Measurements from ENCODE around the gene COPE. TPM values are rescaled to one million over a fixed set of nuclear protein-coding genes. Genes with fewer than 3 reads are reported as not detected.
A peak's percentile ranks its signal among the peaks of the same experiment; 100 is the strongest.

The COPE gene
- total RNA-seq, 1 experiment from 2014 or later = 310 TPM

- POLR2A ChIA-PET = interaction anchor here (1.4 to 1.9 kb wide), 2 partner anchors 14 to 49 kb away, joined by 3 to 6 read pairs; partner anchors contain the start of genes COPE and DDX49
- no peak overlapping the region for H3K4me3 Mint-ChIP-seq (ENCODE audit: unreplicated experiment)
- DNase-seq (ENCODE audit: unreplicated experiment) = no peak
- no peak for TF ChIP-seq CTCF (IDR thresholded peaks at IDR 0.05; ENCODE audit: unreplicated experiment)
- no peaks in the 10 kb centered on the region for H3K27me3 Mint-ChIP-seq (ENCODE audit: insufficient read depth, unreplicated experiment)
- no TSS peak for BruUV-seq (replicated peaks)
- CTCF ChIA-PET = interaction anchor here (0.5 to 1.1 kb wide), 2 partner anchors 88 to 414 kb away, joined by 3 to 4 read pairs; no protein-coding TSS in a partner anchor
- no peak overlapping the region for H3K27ac Mint-ChIP-seq (ENCODE audit: low read depth, unreplicated experiment)
- intact Hi-C loops (cut with micrococcal nuclease) = no loop called here
- H3K9me3 Mint-ChIP-seq (ENCODE audit: unreplicated experiment) = no peaks in the 10 kb centered on the region
- H3K4me1 Mint-ChIP-seq (ENCODE audit: insufficient read depth, unreplicated experiment) = peaks cover 5% of the 10 kb centered on the region
- peaks cover 57% of the 10 kb centered on the region for H3K36me3 Mint-ChIP-seq (ENCODE audit: insufficient read depth, unreplicated experiment)
Observed at GRCh38 chr19:18933297-18933696, 14.1 kb upstream of the COPE start.

- Mint-ChIP-seq H3K9me3 (ENCODE audit: unreplicated experiment) (no peaks in the 10 kb centered on the region), H3K27me3 (ENCODE audit: insufficient read depth, unreplicated experiment) (no peaks in the 10 kb centered on the region), H3K4me1 (ENCODE audit: insufficient read depth, unreplicated experiment) (no peaks in the 10 kb centered on the region), H3K4me3 (ENCODE audit: unreplicated experiment) (no peak overlapping the region), H3K27ac (ENCODE audit: low read depth, unreplicated experiment) (no peak overlapping the region), H3K36me3 (ENCODE audit: insufficient read depth, unreplicated experiment) (peaks cover 59% of the 10 kb centered on the region)
- ChIA-PET CTCF (interaction anchor here (1.1 to 1.4 kb wide), 2 partner anchors 8 to 55 kb away, joined by 3 to 5 read pairs; no protein-coding TSS in a partner anchor), POLR2A (interaction anchor here (1.9 kb wide), 1 partner anchor 13 kb away, joined by 6 read pairs; the partner anchor contains the start of genes COPE and DDX49)
- DNase-seq (ENCODE audit: unreplicated experiment) = peak; percentile 39
- no peak for TF ChIP-seq CTCF (IDR thresholded peaks at IDR 0.05; ENCODE audit: unreplicated experiment)
- no TSS peak for BruUV-seq (replicated peaks)
- intact Hi-C loops (cut with micrococcal nuclease) = no loop called here
Observed at GRCh38 chr19:18932216-18932841, 13.1 kb upstream of the COPE start.

GRCh38 chr19:18931316-18932162, 12.4 kb upstream of the COPE start:
- Mint-ChIP-seq H3K4me1 (ENCODE audit: insufficient read depth, unreplicated experiment) (no peaks in the 10 kb centered on the region), H3K4me3 (ENCODE audit: unreplicated experiment) (no peak overlapping the region), H3K27me3 (ENCODE audit: insufficient read depth, unreplicated experiment) (no peaks in the 10 kb centered on the region), H3K27ac (ENCODE audit: low read depth, unreplicated experiment) (no peak overlapping the region), H3K9me3 (ENCODE audit: unreplicated experiment) (no peaks in the 10 kb centered on the region), H3K36me3 (ENCODE audit: insufficient read depth, unreplicated experiment) (peaks cover 59% of the 10 kb centered on the region)
- TF ChIP-seq CTCF (IDR thresholded peaks at IDR 0.05; ENCODE audit: unreplicated experiment) = no peak
- POLR2A ChIA-PET = interaction anchor here (1.9 kb wide), 1 partner anchor 12 kb away, joined by 6 read pairs; the partner anchor contains the start of genes COPE and DDX49
- intact Hi-C loops (cut with micrococcal nuclease) = no loop called here
- CTCF ChIA-PET = interaction anchor here (0.6 to 1.4 kb wide), 4 partner anchors 8 to 599 kb away, joined by 3 to 5 read pairs (median 3); no protein-coding TSS in a partner anchor
- BruUV-seq (replicated peaks) = no TSS peak
- no peak for DNase-seq (ENCODE audit: unreplicated experiment)

DNA sequence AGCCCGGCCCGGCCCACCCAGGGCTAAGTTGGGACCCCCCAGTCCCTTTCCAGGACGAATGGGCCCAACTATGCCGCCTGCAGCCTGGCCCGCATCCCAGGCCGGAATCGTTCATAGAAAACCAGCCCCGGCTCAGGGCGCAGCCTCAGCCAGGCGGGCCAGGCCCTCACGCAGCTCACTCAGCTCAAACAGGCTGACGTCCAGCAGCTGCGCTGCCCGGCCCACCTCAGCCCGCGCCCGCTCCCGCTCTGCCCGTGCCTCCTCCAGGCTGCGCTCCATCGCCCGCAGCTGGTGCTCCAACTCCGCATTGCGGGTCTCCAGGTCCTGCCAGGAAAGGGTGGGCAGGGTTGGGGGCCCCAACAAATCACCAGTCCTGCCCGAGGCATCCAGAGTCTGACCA, 10.1 kb upstream of the COPE start:
- Mint-ChIP-seq H3K36me3 (ENCODE audit: insufficient read depth, unreplicated experiment) (peaks cover 76% of the 10 kb centered on the region), H3K4me3 (ENCODE audit: unreplicated experiment) (no peak overlapping the region), H3K27ac (ENCODE audit: low read depth, unreplicated experiment) (no peak overlapping the region), H3K27me3 (ENCODE audit: insufficient read depth, unreplicated experiment) (no peaks in the 10 kb centered on the region), H3K9me3 (ENCODE audit: unreplicated experiment) (no peaks in the 10 kb centered on the region), H3K4me1 (ENCODE audit: insufficient read depth, unreplicated experiment) (no peaks in the 10 kb centered on the region)
- DNase-seq (ENCODE audit: unreplicated experiment) = no peak
- BruUV-seq (replicated peaks) = no TSS peak
- no peak for TF ChIP-seq CTCF (IDR thresholded peaks at IDR 0.05; ENCODE audit: unreplicated experiment)
- POLR2A ChIA-PET = interaction anchor here (0.6 to 3.4 kb wide), 4 partner anchors 10 to 339 kb away, joined by 3 to 20 read pairs (median 5); partner anchors contain the start of genes COPE and DDX49
- intact Hi-C loops (cut with micrococcal nuclease) = no loop called here
- CTCF ChIA-PET = interaction anchor here (2.4 kb wide), 1 partner anchor 58 kb away, joined by 6 read pairs; no protein-coding TSS in a partner anchor

All from MCF 10A (cell line).